NCI-H446 (cell line): ENCODE results near the gene RPRD1B.
"Not testable (repeated sequence)": the region's sequence is repeated elsewhere in the genome, so short reads cannot be mapped to it uniquely, and the experiment has no call there.

Source experiments
- DNase-seq, 2 experiments: peaks; one replicate each; lab custom pipeline; 2025; lab: John Stamatoyannopoulos, UW

RPRD1B gene

DNA sequence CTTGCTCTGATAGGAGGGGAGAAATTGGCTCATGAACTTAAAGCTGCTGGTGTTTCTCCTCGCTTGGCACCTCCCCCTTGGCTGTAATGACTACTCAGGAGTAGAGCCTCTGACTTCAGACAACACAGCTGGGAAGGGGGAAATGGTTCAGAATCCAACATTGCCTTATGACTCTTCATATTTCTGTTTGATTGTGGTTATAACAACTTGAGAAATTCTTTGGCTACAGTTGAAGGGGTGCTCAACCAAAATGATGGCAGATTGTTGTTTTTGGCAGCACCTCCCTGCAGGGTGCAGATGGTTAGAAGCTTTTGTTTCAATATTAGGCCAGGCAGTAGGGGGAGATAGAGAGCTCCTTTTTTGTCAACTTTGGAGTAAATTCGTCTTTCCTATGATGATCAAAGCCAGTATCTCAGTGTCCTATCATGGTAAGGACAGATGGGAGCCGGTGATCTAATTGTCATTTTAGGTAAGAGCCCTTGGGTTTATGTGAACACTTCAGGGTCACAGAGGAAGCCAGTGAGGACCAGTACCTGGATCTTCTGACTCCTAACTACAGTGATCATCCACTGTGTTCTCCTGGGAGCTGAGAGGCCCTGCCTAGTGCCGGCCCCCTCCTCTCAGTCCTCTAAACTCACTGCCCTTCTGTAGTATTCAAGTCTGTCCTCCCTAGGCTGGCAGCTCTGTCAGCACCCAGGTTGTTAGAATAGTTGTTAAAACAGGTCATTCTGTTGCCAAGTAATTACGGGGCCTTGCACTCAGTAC is 39.9 kb downstream of the RPRD1B start:
- peak; percentile 85 to 93 for DNase-seq

DNA sequence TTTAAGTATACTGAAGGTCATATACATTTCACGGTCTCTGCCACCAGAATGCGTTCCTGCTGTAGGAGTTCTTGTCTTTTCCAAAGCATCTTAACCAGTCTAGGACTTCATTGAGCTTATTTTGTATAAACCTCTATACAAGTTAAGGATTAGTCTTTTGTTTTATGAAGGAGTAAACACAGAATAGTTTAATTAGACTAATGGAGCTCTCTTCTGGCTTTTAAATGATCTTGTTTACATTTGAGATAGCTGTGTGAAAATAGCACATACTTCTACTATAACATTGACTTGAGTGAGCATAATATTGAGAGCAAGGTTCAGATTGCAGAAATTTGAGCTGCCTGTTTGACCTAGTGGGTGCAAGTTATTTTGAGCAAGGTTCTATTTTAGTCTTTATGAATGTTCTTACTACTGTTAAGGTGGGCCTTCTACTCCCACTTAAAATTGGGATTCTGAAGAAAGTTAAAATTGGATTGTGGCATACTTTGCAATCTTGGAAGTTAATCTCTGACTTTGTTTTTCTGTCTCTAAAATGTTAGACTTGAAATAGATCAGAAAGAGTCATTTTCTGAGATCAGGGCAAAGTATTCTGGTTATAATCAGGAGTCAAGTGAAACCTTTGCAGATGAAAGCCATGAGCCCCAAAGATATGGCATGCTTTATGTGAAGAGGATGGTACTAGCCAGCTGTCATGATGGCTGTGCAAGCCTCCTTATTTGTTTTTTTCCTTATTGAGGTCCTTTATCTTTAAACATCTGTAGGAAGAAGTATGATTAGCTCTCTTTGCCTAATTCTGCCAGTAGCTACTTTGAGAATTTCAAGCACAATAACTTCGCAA is 41.8 kb downstream of the RPRD1B start:
- no peak for DNase-seq

- DNase-seq = no peak
Measured at GRCh38 chr20:38076548-38076947, 43.0 kb downstream of the RPRD1B start.

GRCh38 chr20:38078084-38078483 is 44.5 kb downstream of the RPRD1B start:
- DNase-seq = no peak

- no peak for DNase-seq
Measured at GRCh38 chr20:38079353-38079752, 45.8 kb downstream of the RPRD1B start.

DNA sequence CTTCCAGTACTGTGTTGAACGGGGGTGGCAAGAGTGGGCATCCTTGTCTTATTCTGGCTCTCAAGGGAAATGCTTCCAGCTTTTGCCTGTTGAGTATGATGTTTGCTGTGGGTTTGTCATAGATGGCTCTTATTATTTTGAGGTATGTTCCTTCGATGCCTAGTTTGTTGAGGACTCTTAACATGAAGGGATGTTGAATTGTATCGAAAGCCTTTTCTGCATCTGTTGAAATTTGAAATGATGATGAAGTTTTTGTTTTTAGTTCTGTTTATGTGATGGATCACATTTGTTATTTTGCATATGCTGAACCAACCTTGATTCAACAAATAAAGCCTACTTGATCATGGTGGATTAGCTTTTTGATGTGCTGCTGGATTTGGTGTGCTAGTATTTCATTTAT is 48.0 kb downstream of the RPRD1B start:
- no peak for DNase-seq

DNA sequence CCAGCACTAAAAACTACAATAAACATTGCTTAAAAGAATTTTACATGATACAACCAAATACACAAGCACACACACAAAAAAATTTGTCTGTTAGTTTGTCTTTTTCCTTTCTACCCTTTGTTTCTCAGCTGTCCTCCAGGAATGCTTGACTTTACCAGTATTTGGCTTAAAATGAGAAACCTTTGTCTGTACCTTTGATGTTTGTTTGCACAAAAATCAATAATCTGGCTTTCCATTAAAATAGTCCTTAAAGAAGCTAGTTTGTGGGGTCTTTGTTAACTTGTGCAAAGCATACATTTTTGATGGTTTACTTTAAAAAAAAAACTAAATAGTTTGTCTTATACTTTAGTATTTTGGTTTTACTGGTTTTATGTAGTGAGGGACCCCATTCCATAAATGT is 49.3 kb downstream of the RPRD1B start:
- DNase-seq = no peak

- DNase-seq = no peak
Measured at GRCh38 chr20:38083338-38084048, 49.9 kb downstream of the RPRD1B start.

DNA sequence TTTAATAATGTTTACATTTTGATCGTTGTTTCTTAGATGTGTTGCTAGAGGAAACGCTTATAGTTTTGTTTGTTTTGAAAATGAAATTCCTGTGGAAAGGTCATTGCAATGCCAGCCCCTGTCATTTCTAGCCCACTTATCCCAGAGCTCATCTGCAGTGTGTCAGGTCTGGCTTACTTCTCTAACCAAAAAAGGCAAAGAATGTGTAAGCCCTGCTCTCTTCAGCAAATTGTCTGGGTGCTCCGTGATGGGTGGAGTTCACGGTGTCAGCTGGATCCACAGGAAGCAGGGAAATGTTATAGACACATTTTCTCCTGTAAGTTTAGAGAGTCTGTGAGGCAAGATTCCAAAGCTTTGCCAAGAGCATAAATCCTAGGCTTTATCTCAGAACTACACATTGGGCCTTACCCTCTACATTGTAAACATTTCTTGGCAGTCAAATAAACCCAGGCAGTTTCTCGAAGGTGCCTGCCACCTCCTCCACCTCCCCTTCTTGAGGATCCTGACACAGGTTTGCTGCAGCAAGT is 50.9 kb downstream of the RPRD1B start:
- DNase-seq = no peak

GRCh38 chr20:38085026-38085425 is 51.5 kb downstream of the RPRD1B start:
- DNase-seq = no peak

GRCh38 chr20:38089500-38089899 is 56.0 kb downstream of the RPRD1B start:
- no peak for DNase-seq

DNA sequence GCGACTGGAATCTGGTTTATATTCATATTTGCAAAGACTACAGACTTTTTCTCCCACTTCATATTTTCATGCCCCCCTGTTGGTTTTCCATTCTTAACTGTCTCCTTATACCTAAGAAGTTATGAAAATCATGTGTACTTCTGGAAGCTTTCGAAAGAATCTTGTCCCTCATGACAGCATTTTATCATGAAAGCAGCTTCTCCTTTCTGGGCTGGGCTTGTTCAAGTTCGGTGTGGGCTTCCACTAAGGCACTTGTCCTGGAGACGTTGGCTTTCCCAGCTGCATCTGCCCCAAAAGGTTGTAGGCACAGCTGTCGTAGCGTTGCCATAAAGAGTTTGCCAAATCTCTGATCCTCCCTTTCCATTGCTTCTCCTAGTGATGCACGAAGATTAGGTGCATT is 56.5 kb downstream of the RPRD1B start:
- DNase-seq = no peak

DNA sequence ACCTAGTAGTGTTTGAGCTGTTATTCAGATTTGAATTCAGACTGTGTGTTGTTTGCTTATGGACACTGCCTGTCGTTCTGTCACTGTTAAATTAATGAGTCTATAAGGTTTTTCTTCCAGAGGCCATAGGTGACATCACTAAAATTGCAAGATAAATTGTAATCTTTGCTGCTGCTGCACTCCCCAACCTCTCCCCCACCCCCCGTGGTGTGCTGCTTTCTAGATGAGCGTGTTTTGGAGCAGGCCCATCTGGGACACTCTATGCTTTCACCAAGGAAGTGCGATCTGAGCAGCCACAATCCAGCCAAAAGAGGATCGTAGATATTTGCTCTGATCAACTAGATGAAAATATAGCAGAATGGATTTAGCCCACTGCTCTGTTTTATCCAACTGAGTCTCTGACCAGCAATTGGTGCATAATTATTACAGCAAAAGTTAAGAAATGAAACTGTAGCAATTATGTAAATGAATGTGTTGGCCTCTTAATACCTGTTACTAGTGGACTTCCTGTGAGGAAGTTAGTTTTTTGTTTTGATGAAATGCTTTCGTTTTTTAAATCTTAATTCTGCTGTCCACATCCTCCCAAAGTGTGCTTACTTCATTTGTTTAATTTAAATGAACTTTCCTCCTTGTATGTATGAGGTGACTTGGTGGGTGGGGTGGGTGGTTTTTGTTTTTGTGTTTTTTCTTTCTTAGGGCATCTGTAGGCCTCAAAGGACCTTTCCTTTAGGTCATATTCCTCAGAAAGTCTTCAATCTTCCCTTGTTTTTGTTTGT is 58.1 kb downstream of the RPRD1B start:
- no peak for DNase-seq

- DNase-seq = no peak
Measured at GRCh38 chr20:38092260-38092857, 58.8 kb downstream of the RPRD1B start.

DNA sequence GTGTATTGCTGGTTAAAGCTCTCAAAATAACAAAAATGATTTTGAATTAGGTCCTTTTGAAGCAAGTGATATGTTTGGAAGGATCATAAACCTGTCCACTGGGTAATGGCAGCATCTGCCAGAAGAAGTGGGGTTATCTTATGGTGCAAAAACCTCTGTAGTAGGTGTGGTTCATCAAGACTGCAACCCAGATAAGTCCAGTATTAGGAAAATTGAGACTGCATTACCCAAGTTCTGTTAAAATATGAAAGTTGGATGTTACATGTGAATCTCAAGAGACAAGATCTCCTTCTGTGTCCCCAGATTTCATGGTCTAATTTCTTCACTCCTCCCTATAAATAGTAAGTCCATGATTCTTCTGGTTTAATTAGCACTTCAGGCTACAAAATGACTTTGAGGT is 59.4 kb downstream of the RPRD1B start:
- no peak for DNase-seq

- DNase-seq = no peak
Measured at GRCh38 chr20:38093641-38094077, 60.1 kb downstream of the RPRD1B start.

- no peak for DNase-seq
Measured at GRCh38 chr20:38094373-38094891, 60.9 kb downstream of the RPRD1B start.

GRCh38 chr20:38095017-38095686 is 61.6 kb downstream of the RPRD1B start:
- no peak for DNase-seq

- DNase-seq = no peak
Measured at GRCh38 chr20:38098952-38099351, 65.4 kb downstream of the RPRD1B start.

- not testable (repeated sequence) for DNase-seq
Measured at GRCh38 chr20:38102206-38102605, 68.7 kb downstream of the RPRD1B start.
